Caco-2 (cell line): ENCODE measurements around the gene GNB2. TPM values are rescaled to one million over a fixed set of nuclear protein-coding genes. Genes with fewer than 3 reads are reported as not detected.

Experiments
- BruUV-seq: library from RNA; stranded (reverse); fragments of 400-500 nt; replicated peaks from 2 replicates; lab custom pipeline; 2021; lab: Mats Ljungman, UMichigan
- CTCF ChIA-PET: fragments of 300-600 bp; sonication (Branson Sonifier 250); formaldehyde crosslinking; loops from one replicate; lab custom pipeline; 2022; ENCODE audit warnings: antibody characterized with exemption; lab: Charles Lee
- POLR2A ChIA-PET: fragments of 300-600 bp; sonication (Branson Sonifier 250); formaldehyde crosslinking; loops from one replicate; lab custom pipeline; 2022; ENCODE audit warnings: antibody characterized with exemption; lab: Charles Lee
- DNase-seq, 2 experiments: peaks; one replicate each; pipeline versions ENCODE4 v3.0.0 to v3.0.0-alpha.2; 2020 to 2022
- H3K27me3 ChIP-seq: replicated peaks from 2 replicates; pipeline ENCODE4 v1.6.0; 2011; ENCODE audit warnings: low read length; ENCODE audit not compliant: control insufficient read depth, insufficient read depth
- H3K36me3 ChIP-seq: 2 replicates; pipeline ENCODE4 v1.5.1; 2011; ENCODE audit warnings: low read length; ENCODE audit not compliant: control insufficient read depth, insufficient read depth
- H3K4me1 ChIP-seq: fragments of 250-450 bp; sonication (Bioruptor Pico); 2 replicates; pipeline ENCODE4 v1.5.1; 2020; ENCODE audit warnings: mild to moderate bottlenecking
- H3K4me3 ChIP-seq: 2 replicates; pipeline ENCODE4 v1.5.1; 2011; ENCODE audit warnings: low read depth, mild to moderate bottlenecking, control low read depth, low read length
- H3K9me3 ChIP-seq: fragments of 250-450 bp; sonication (Bioruptor Pico); 2 replicates; pipeline ENCODE4 v1.5.1; 2020; ENCODE audit warnings: mild to moderate bottlenecking, moderate library complexity
- H3K27ac Mint-ChIP-seq: one replicate; pipeline ENCODE4 v1.8.0; 2022; ENCODE audit warnings: mixed read lengths; ENCODE audit not compliant: unreplicated experiment
- H3K27me3 Mint-ChIP-seq: one replicate; pipeline ENCODE4 v1.8.0; 2022; ENCODE audit warnings: mixed read lengths; ENCODE audit not compliant: insufficient read depth, unreplicated experiment
- H3K36me3 Mint-ChIP-seq: one replicate; pipeline ENCODE4 v1.8.0; 2022; ENCODE audit warnings: mild to moderate bottlenecking, mixed read lengths; ENCODE audit not compliant: insufficient read depth, unreplicated experiment
- H3K4me1 Mint-ChIP-seq: one replicate; pipeline ENCODE4 v1.8.0; 2022; ENCODE audit warnings: low read depth, mixed read lengths; ENCODE audit not compliant: unreplicated experiment
- H3K4me3 Mint-ChIP-seq: one replicate; pipeline ENCODE4 v1.8.0; 2022; ENCODE audit warnings: mild to moderate bottlenecking, moderate library complexity, mixed read lengths; ENCODE audit not compliant: unreplicated experiment
- H3K9me3 Mint-ChIP-seq: one replicate; pipeline ENCODE4 v1.8.0; 2022; ENCODE audit warnings: mixed read lengths; ENCODE audit not compliant: unreplicated experiment
- CTCF ChIP-seq, 2 experiments: fragments of 200-600 bp in 1 of 2; IDR thresholded peaks; 1 replicate in 1 of 2; 2 replicates in 1 of 2; pipeline versions ENCODE4 v1.5.1 to v1.8.0; 2011 to 2022; ENCODE audit warnings: antibody characterized with exemption in 1 of 2, control low read depth in 1 of 2, inconsistent platforms in 1 of 2, low read depth in 1 of 2, low read length in 1 of 2, mild to moderate bottlenecking in 1 of 2, moderate library complexity in 1 of 2; ENCODE audit not compliant: insufficient read depth in 1 of 2, severe bottlenecking in 1 of 2, unreplicated experiment in 1 of 2
- intact Hi-C: fragments of 100-400 bp; cut with micrococcal nuclease; formaldehyde crosslinking; loops from one replicate; pipeline ENCODE4 v1.10.0; 2022; ENCODE audit not compliant: unreplicated experiment
- total RNA-seq: library from RNA; stranded (reverse); gene quantifications from 2 replicates; pipeline ENCODE4 v1.2.3, GENCODE V29; 2022

Gene GNB2
- total RNA-seq, 1 experiment from 2014 or later: 200 TPM

DNA sequence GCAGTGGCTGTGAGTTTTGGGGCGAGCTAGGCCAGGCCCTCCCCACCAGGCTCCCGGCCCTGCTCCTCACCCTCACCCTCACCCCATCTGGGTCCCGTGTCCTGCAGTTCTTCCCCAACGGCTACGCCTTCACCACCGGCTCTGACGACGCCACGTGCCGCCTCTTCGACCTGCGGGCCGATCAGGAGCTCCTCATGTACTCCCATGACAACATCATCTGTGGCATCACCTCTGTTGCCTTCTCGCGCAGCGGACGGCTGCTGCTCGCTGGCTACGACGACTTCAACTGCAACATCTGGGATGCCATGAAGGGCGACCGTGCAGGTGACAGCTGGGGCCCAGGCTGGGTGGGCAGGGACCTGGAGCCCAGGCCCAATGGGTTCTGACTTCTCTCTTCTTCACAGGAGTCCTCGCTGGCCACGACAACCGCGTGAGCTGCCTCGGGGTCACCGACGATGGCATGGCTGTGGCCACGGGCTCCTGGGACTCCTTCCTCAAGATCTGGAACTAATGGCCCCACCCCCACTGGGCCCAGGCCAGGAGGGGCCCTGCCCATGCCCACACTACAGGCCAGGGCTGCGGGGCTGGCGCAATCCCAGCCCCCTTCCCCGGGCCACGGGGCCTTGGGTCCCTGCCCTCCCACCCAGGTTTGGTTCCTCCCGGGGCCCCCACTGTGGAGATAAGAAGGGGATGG, 4.9 kb downstream of the GNB2 start:
- TSS peak; percentile 60 for BruUV-seq
- Mint-ChIP-seq H3K4me1 (peaks cover 6% of the 10 kb centered on the region), H3K36me3 (peaks cover 74% of the 10 kb centered on the region), H3K27me3 (no peaks in the 10 kb centered on the region), H3K27ac (no peak overlapping the region), H3K9me3 (no peaks in the 10 kb centered on the region), H3K4me3 (no peak overlapping the region)
- Histone ChIP-seq H3K9me3 (no peaks in the 10 kb centered on the region), H3K36me3 (peaks cover 11% of the 10 kb centered on the region), H3K27me3 (no peaks in the 10 kb centered on the region), H3K4me3 (no peak overlapping the region), H3K4me1 (no peaks in the 10 kb centered on the region; the same call in 1 of the 2 replicates)
- intact Hi-C loops: no loop called here
- CTCF ChIA-PET: no interaction called here
- POLR2A ChIA-PET: no interaction called here
- DNase-seq: no peak
- no peak for TF ChIP-seq CTCF (IDR thresholded peaks at IDR 0.05; ENCODE audit: insufficient read depth in 1 of 2, low read depth in 1 of 2, low read length in 1 of 2, severe bottlenecking in 1 of 2, unreplicated experiment in 1 of 2)

DNA sequence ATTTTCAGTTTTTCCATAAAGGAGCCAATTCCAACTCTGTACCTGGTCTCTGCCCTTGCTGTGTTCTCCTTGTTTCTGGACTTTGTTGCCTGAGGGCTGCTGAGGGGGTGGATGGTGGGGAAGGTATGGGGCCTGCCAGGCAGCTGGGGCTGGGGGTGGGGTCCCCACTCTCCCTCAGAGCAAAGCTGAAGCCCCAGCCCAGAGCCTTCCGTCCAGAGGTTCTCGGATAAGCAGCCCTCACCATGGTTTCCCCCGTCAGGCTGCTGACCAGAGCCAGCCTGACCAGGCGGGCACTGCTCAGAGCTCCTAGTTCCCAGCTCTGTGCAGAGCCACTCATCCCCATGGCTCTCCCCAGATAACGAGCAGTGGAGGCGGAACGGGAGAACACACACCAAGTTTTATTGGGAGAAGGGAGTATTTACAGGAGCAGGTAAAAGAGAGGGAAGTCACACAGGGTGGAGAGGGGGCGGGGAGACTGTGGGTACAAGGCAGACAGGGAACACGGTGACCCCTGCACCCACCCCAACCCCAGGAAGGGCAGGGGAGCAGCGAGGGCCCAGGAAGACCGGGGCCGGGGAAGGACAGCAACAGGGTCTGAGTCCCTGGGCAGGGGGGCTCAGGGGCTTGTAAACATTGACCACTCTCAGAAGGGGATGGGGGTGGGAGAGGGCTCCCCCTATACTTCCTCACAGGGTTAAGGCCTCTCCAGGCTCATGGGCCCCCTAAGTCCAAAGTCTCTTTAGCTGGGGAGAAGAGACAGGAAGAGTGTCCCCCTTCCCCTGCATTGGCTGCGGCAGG, 5.8 kb downstream of the GNB2 start:
- no peak for TF ChIP-seq CTCF (IDR thresholded peaks at IDR 0.05; ENCODE audit: insufficient read depth in 1 of 2, low read depth in 1 of 2, low read length in 1 of 2, severe bottlenecking in 1 of 2, unreplicated experiment in 1 of 2)
- DNase-seq: no peak
- ChIA-PET POLR2A (no interaction called here), CTCF (interaction anchor here (1.6 kb wide), 1 partner anchor 26 kb away, joined by 6 read pairs; the partner anchor contains the start of gene POP7)
- Mint-ChIP-seq H3K4me1 (peaks cover 6% of the 10 kb centered on the region), H3K9me3 (no peaks in the 10 kb centered on the region), H3K36me3 (peaks cover 67% of the 10 kb centered on the region), H3K4me3 (no peak overlapping the region), H3K27me3 (no peaks in the 10 kb centered on the region), H3K27ac (no peak overlapping the region)
- no peaks in the 10 kb centered on the region for H3K9me3 ChIP-seq
- BruUV-seq: TSS peak; percentile 45
- intact Hi-C loops: no loop called here
- no peaks in the 10 kb centered on the region for H3K27me3 ChIP-seq
- H3K36me3 ChIP-seq: peaks cover 11% of the 10 kb centered on the region
- no peak overlapping the region for H3K4me3 ChIP-seq
- H3K4me1 ChIP-seq: no peaks in the 10 kb centered on the region; the same call in 1 of the 2 replicates

- intact Hi-C loops: no loop called here
- peaks cover 6% of the 10 kb centered on the region for H3K4me1 Mint-ChIP-seq
- Histone ChIP-seq H3K4me1 (no peaks in the 10 kb centered on the region; the same call in 1 of the 2 replicates), H3K9me3 (no peaks in the 10 kb centered on the region), H3K4me3 (no peak overlapping the region), H3K36me3 (peaks cover 11% of the 10 kb centered on the region), H3K27me3 (no peaks in the 10 kb centered on the region)
- ChIA-PET POLR2A (no interaction called here), CTCF (interaction anchor here (0.7 to 1.6 kb wide), 2 partner anchors 26 to 93 kb away, joined by 4 to 6 read pairs; partner anchors contain the start of gene POP7)
- H3K9me3 Mint-ChIP-seq: no peaks in the 10 kb centered on the region
- DNase-seq: no peak
- no peak overlapping the region for H3K27ac Mint-ChIP-seq
- TF ChIP-seq CTCF (IDR thresholded peaks at IDR 0.05; ENCODE audit: insufficient read depth in 1 of 2, low read depth in 1 of 2, low read length in 1 of 2, severe bottlenecking in 1 of 2, unreplicated experiment in 1 of 2): no peak
- H3K36me3 Mint-ChIP-seq: peaks cover 68% of the 10 kb centered on the region
- BruUV-seq: no TSS peak
- H3K27me3 Mint-ChIP-seq: no peaks in the 10 kb centered on the region
- H3K4me3 Mint-ChIP-seq: no peak overlapping the region
These were observed 6.5 kb downstream of the GNB2 start for GRCh38 chr7:100679927-100680575.
